ENCODE data around the gene GRIN1.

GRIN1 gene

GRCh38 chr9:137106662-137107250, 32.2 kb upstream of the GRIN1 start:
- H3K4me3 ChIP-seq (ENCODE audit: insufficient read depth, low read depth, low read length, poor library complexity, severe bottlenecking) = no peak overlapping the region
- H3K27me3 ChIP-seq (replicated peaks; ENCODE audit: control insufficient read depth, insufficient read depth, low read length, poor library complexity, severe bottlenecking) = no peaks in the 10 kb centered on the region
- peaks cover 84% of the 10 kb centered on the region for H3K36me3 ChIP-seq (ENCODE audit: control insufficient read depth, insufficient read depth, low read length)
- H3K27ac ChIP-seq (ENCODE audit: insufficient read depth, low read length, poor library complexity, severe bottlenecking) = no peak overlapping the region
- DNase-seq = no peak
- no peaks in the 10 kb centered on the region for H3K4me1 ChIP-seq (ENCODE audit: control insufficient read depth, insufficient read depth, low read length, poor library complexity, severe bottlenecking)
- no peaks in the 10 kb centered on the region for H3K9me3 ChIP-seq (ENCODE audit: control insufficient read depth, low read length)

GRCh38 chr9:137107312-137107921, 31.5 kb upstream of the GRIN1 start:
- peaks cover 83% of the 10 kb centered on the region for H3K36me3 ChIP-seq (ENCODE audit: control insufficient read depth, insufficient read depth, low read length)
- no peaks in the 10 kb centered on the region for H3K27me3 ChIP-seq (replicated peaks; ENCODE audit: control insufficient read depth, insufficient read depth, low read length, poor library complexity, severe bottlenecking)
- H3K9me3 ChIP-seq (ENCODE audit: control insufficient read depth, low read length) = no peaks in the 10 kb centered on the region
- DNase-seq = no peak
- no peak overlapping the region for H3K4me3 ChIP-seq (ENCODE audit: insufficient read depth, low read depth, low read length, poor library complexity, severe bottlenecking)
- no peaks in the 10 kb centered on the region for H3K4me1 ChIP-seq (ENCODE audit: control insufficient read depth, insufficient read depth, low read length, poor library complexity, severe bottlenecking)
- H3K27ac ChIP-seq (ENCODE audit: insufficient read depth, low read length, poor library complexity, severe bottlenecking) = no peak overlapping the region

GRCh38 chr9:137107982-137108381, 31.0 kb upstream of the GRIN1 start:
- no peak for DNase-seq
- no peaks in the 10 kb centered on the region for H3K27me3 ChIP-seq (replicated peaks; ENCODE audit: control insufficient read depth, insufficient read depth, low read length, poor library complexity, severe bottlenecking)
- no peak overlapping the region for H3K4me3 ChIP-seq (ENCODE audit: insufficient read depth, low read depth, low read length, poor library complexity, severe bottlenecking)
- no peaks in the 10 kb centered on the region for H3K4me1 ChIP-seq (ENCODE audit: control insufficient read depth, insufficient read depth, low read length, poor library complexity, severe bottlenecking)
- peaks cover 83% of the 10 kb centered on the region for H3K36me3 ChIP-seq (ENCODE audit: control insufficient read depth, insufficient read depth, low read length)
- H3K9me3 ChIP-seq (ENCODE audit: control insufficient read depth, low read length) = no peaks in the 10 kb centered on the region
- H3K27ac ChIP-seq (ENCODE audit: insufficient read depth, low read length, poor library complexity, severe bottlenecking) = no peak overlapping the region

DNA sequence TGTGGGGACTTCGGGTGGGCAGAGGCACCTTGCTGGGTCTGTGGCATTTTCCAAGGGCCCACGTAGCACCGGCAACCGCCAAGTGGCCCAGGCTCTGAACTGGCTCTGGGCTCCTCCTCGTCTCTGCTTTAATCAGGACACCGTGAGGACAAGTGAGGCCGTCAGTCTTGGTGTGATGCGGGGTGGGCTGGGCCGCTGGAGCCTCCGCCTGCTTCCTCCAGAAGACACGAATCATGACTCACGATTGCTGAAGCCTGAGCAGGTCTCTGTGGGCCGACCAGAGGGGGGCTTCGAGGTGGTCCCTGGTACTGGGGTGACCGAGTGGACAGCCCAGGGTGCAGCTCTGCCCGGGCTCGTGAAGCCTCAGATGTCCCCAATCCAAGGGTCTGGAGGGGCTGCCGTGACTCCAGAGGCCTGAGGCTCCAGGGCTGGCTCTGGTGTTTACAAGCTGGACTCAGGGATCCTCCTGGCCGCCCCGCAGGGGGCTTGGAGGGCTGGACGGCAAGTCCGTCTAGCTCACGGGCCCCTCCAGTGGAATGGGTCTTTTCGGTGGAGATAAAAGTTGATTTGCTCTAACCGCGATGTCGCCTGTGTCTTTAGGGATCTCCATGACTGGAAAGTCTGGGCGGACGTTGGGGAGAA, 30.2 kb upstream of the GRIN1 start:
- no peak overlapping the region for H3K27ac ChIP-seq (ENCODE audit: insufficient read depth, low read length, poor library complexity, severe bottlenecking)
- H3K4me3 ChIP-seq (ENCODE audit: insufficient read depth, low read depth, low read length, poor library complexity, severe bottlenecking) = no peak overlapping the region
- H3K36me3 ChIP-seq (ENCODE audit: control insufficient read depth, insufficient read depth, low read length) = peaks cover 78% of the 10 kb centered on the region
- no peaks in the 10 kb centered on the region for H3K9me3 ChIP-seq (ENCODE audit: control insufficient read depth, low read length)
- DNase-seq = no peak
- peaks cover 7% of the 10 kb centered on the region for H3K4me1 ChIP-seq (ENCODE audit: control insufficient read depth, insufficient read depth, low read length, poor library complexity, severe bottlenecking)
- no peaks in the 10 kb centered on the region for H3K27me3 ChIP-seq (replicated peaks; ENCODE audit: control insufficient read depth, insufficient read depth, low read length, poor library complexity, severe bottlenecking)

- Histone ChIP-seq H3K27ac (ENCODE audit: insufficient read depth, low read length, poor library complexity, severe bottlenecking) (no peak overlapping the region), H3K27me3 (replicated peaks; ENCODE audit: control insufficient read depth, insufficient read depth, low read length, poor library complexity, severe bottlenecking) (no peaks in the 10 kb centered on the region), H3K9me3 (ENCODE audit: control insufficient read depth, low read length) (no peaks in the 10 kb centered on the region), H3K4me1 (ENCODE audit: control insufficient read depth, insufficient read depth, low read length, poor library complexity, severe bottlenecking) (peaks cover 7% of the 10 kb centered on the region), H3K4me3 (ENCODE audit: insufficient read depth, low read depth, low read length, poor library complexity, severe bottlenecking) (no peak overlapping the region), H3K36me3 (ENCODE audit: control insufficient read depth, insufficient read depth, low read length) (peaks cover 72% of the 10 kb centered on the region)
- no peak for DNase-seq
These were observed 29.5 kb upstream of the GRIN1 start for GRCh38 chr9:137109250-137110146.

- Histone ChIP-seq H3K27ac (ENCODE audit: insufficient read depth, low read length, poor library complexity, severe bottlenecking) (no peak overlapping the region), H3K36me3 (ENCODE audit: control insufficient read depth, insufficient read depth, low read length) (peaks cover 65% of the 10 kb centered on the region)
These were observed 28.6 kb upstream of the GRIN1 start for GRCh38 chr9:137110147-137110910.

DNA sequence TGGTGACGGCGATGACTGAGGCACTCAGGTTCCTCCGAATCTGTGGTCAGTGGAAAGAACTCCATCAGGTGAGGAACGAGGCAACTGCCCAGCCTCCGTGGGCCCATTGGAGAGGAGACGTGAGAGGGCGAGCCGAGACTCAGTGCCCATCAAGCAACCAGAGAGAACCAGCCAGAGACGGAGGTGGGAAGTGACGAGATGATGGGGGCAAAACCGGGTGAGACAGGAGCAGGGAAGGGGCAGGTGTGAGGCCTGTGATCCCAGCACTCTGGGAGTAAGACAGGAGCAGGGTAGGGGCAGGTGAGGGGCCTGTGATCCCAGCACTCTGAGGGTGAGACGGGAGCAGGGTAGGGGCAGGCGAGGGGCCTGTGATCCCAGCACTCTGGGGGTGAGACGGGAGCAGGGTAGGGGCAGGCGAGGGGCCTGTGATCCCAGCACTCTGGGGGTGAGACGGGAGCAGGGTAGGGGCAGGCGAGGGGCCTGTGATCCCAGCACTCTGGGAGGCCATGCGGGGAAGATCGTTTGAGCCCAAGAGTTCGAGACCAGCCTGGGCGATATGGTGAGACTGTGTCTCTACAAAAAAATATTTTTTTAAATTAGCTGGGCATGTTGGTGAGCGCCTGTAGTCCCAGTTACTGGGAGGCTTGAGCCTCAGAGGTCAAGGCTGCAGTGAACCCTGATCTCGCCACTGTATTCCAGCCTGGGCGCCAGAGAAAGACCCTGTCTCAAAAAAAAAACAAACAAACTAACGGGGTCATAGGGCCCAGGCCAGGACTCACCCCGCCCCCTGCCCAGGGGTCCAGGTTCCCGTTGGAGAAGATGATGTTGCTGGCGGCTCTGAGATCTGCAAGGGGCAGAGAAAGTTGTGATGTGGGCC, 27.8 kb upstream of the GRIN1 start:
- H3K4me3 ChIP-seq (ENCODE audit: insufficient read depth, low read depth, low read length, poor library complexity, severe bottlenecking) = no peak overlapping the region
- H3K4me1 ChIP-seq (ENCODE audit: control insufficient read depth, insufficient read depth, low read length, poor library complexity, severe bottlenecking) = peaks cover 14% of the 10 kb centered on the region
- no peak overlapping the region for H3K27ac ChIP-seq (ENCODE audit: insufficient read depth, low read length, poor library complexity, severe bottlenecking)
- H3K9me3 ChIP-seq (ENCODE audit: control insufficient read depth, low read length) = no peaks in the 10 kb centered on the region
- DNase-seq = no peak
- peaks cover 56% of the 10 kb centered on the region for H3K36me3 ChIP-seq (ENCODE audit: control insufficient read depth, insufficient read depth, low read length)
- no peaks in the 10 kb centered on the region for H3K27me3 ChIP-seq (replicated peaks; ENCODE audit: control insufficient read depth, insufficient read depth, low read length, poor library complexity, severe bottlenecking)

More at GRCh38 chr9:137110147-137110910, 28.6 kb upstream of the GRIN1 start:
- H3K27me3 ChIP-seq (replicated peaks; ENCODE audit: control insufficient read depth, insufficient read depth, low read length, poor library complexity, severe bottlenecking) = no peaks in the 10 kb centered on the region
- no peak overlapping the region for H3K4me3 ChIP-seq (ENCODE audit: insufficient read depth, low read depth, low read length, poor library complexity, severe bottlenecking)
- H3K4me1 ChIP-seq (ENCODE audit: control insufficient read depth, insufficient read depth, low read length, poor library complexity, severe bottlenecking) = peaks cover 14% of the 10 kb centered on the region
- H3K9me3 ChIP-seq (ENCODE audit: control insufficient read depth, low read length) = no peaks in the 10 kb centered on the region
- DNase-seq = no peak

GRCh38 chr9:137111788-137112563, 27.0 kb upstream of the GRIN1 start:
- H3K9me3 ChIP-seq (ENCODE audit: control insufficient read depth, low read length) = no peaks in the 10 kb centered on the region
- peaks cover 14% of the 10 kb centered on the region for H3K4me1 ChIP-seq (ENCODE audit: control insufficient read depth, insufficient read depth, low read length, poor library complexity, severe bottlenecking)
- no peak overlapping the region for H3K4me3 ChIP-seq (ENCODE audit: insufficient read depth, low read depth, low read length, poor library complexity, severe bottlenecking)
- H3K27me3 ChIP-seq (replicated peaks; ENCODE audit: control insufficient read depth, insufficient read depth, low read length, poor library complexity, severe bottlenecking) = no peaks in the 10 kb centered on the region
- DNase-seq = no peak
- no peak overlapping the region for H3K27ac ChIP-seq (ENCODE audit: insufficient read depth, low read length, poor library complexity, severe bottlenecking)
- H3K36me3 ChIP-seq (ENCODE audit: control insufficient read depth, insufficient read depth, low read length) = peaks cover 49% of the 10 kb centered on the region

All from effector memory CD4-positive, alpha-beta T cell (primary cell).